Measurements from ENCODE around the gene STAT4.

STAT4 gene

GRCh38 chr2:191150600-191151330, at the start of gene STAT4:
TSS of gene STAT4 (minus strand) at chr2:191150994. CDS start at chr2:191148203, 2,791 bp downstream.
- no peak for DNase-seq (ENCODE audit: low read depth, low spot score)

GRCh38 chr2:191199929-191200512, 49.2 kb upstream of the STAT4 start:
- no peak for DNase-seq (ENCODE audit: low read depth, low spot score)

- DNase-seq (ENCODE audit: low read depth, low spot score): no peak
Observed at GRCh38 chr2:191198271-191198670, 47.5 kb upstream of the STAT4 start.

- no peak for DNase-seq (ENCODE audit: low read depth, low spot score)
Observed at GRCh38 chr2:191197096-191197495, 46.3 kb upstream of the STAT4 start.

- DNase-seq (ENCODE audit: low read depth, low spot score): no peak
Observed at GRCh38 chr2:191195021-191195420, 44.2 kb upstream of the STAT4 start.

GRCh38 chr2:191190861-191191552, 40.2 kb upstream of the STAT4 start:
- no peak for DNase-seq (ENCODE audit: low read depth, low spot score)

- DNase-seq (ENCODE audit: low read depth, low spot score): no peak
Observed at GRCh38 chr2:191190435-191190834, 39.6 kb upstream of the STAT4 start.

- DNase-seq (ENCODE audit: low read depth, low spot score): no peak
Observed at GRCh38 chr2:191189112-191189635, 38.4 kb upstream of the STAT4 start.

GRCh38 chr2:191188550-191189093, 37.8 kb upstream of the STAT4 start:
- no peak for DNase-seq (ENCODE audit: low read depth, low spot score)

- no peak for DNase-seq (ENCODE audit: low read depth, low spot score)
Observed at GRCh38 chr2:191187105-191187829, 36.5 kb upstream of the STAT4 start.

GRCh38 chr2:191184457-191184856, 33.7 kb upstream of the STAT4 start:
- DNase-seq (ENCODE audit: low read depth, low spot score): no peak

- no peak for DNase-seq (ENCODE audit: low read depth, low spot score)
Observed at GRCh38 chr2:191183516-191183915, 32.7 kb upstream of the STAT4 start.

- no peak for DNase-seq (ENCODE audit: low read depth, low spot score)
Observed at GRCh38 chr2:191183081-191183480, 32.3 kb upstream of the STAT4 start.

GRCh38 chr2:191180713-191181112, 29.9 kb upstream of the STAT4 start:
- no peak for DNase-seq (ENCODE audit: low read depth, low spot score)

- no peak for DNase-seq (ENCODE audit: low read depth, low spot score)
Observed at GRCh38 chr2:191180276-191180675, 29.5 kb upstream of the STAT4 start.

GRCh38 chr2:191178806-191179514, 28.2 kb upstream of the STAT4 start:
- no peak for DNase-seq (ENCODE audit: low read depth, low spot score)

- DNase-seq (ENCODE audit: low read depth, low spot score): no peak
Observed at GRCh38 chr2:191177751-191178736, 27.2 kb upstream of the STAT4 start.

- DNase-seq (ENCODE audit: low read depth, low spot score): no peak
Observed at GRCh38 chr2:191176801-191177438, 26.1 kb upstream of the STAT4 start.

GRCh38 chr2:191176305-191176704, 25.5 kb upstream of the STAT4 start:
- DNase-seq (ENCODE audit: low read depth, low spot score): no peak

All from smooth muscle cell of the brain vasculature (primary cell).